Fibroblast of gingiva (primary cell): ENCODE data around the gene PLAC9.

Source experiments
- DNase-seq: peaks from one replicate; pipeline ENCODE4 v3.0.0-alpha.2; 2011; ENCODE audit warnings: low read depth

The PLAC9 gene

DNA sequence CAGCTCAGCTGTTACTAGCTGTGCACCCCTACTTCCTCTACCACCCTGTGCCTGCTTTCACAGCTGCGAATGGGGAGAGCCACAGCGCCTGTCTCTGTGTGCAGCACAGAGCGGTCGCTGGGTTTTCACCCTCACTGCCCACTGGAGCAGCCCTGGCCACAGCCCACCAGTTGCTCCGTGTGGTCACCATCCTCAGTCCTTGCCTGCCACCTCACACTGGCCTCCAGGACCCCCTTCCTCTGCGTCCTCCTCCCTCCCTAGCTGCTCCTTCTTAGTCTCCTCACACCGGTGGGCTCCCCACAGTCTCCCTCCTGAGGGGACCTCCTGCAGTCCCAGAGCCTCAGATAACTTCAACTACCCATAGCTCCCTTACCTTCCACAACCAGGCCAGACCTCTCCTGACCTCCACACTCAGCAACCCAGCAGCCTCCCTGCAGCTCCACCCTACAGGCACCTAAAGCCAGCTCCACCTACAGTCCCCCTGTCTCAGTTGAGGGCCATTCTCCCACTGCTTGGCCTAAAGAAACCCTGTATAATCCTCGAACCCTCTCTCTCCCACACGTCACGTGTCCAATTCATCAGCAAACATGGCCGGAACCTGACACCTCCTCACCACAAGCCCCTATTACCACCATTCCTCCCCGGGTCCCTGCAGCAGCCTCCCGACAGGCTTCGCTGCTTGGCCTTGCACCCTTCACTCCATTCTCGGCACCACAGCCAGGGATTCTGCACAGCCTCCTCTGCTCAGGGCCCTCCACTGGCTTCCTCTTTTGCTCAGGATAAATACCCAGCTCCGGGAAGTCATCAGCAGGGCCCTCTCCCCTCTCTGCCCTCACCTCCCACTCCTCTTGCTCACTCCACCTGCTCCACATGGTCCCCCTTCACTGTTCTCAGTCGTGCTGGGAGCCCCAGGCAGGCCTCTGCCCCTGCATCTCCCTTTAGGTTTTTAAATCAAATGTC, 28.1 kb downstream of the PLAC9 start:
- no peak for DNase-seq

DNA sequence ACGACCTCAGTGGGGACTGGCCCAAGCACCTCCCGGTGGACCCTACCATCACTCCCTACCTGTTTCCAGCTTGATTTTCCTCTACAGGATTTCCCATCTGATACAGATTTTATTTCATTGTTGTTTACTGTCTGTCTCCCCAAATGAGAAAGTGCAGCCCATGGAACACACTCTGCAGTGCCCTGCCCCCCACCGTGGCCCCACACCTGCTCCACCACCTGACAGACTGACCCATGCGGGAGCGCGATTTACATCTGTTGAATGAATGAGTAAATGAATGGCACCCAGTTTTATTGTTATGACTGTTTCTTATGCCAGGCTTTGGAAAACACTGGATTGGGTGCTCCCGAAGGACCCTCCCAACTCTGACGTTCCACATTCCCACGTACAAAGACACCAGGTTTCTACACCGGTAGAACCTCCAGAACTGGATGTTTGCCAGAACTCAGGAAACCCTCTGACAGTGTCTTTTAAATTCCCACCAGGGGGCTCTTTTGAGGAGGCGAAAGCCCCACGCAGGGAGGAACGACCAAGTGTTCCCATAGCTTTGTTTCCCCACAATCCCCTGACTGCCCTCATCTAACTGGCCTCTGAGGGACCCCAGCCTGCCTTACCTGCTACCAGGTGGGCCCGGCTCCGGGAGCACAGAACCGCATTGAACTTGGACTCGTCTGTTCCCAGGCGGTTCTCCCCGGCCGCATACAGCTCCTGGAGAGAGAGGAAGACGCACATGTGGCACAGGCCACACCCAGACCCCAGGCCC, 29.0 kb downstream of the PLAC9 start:
- no peak for DNase-seq

DNA sequence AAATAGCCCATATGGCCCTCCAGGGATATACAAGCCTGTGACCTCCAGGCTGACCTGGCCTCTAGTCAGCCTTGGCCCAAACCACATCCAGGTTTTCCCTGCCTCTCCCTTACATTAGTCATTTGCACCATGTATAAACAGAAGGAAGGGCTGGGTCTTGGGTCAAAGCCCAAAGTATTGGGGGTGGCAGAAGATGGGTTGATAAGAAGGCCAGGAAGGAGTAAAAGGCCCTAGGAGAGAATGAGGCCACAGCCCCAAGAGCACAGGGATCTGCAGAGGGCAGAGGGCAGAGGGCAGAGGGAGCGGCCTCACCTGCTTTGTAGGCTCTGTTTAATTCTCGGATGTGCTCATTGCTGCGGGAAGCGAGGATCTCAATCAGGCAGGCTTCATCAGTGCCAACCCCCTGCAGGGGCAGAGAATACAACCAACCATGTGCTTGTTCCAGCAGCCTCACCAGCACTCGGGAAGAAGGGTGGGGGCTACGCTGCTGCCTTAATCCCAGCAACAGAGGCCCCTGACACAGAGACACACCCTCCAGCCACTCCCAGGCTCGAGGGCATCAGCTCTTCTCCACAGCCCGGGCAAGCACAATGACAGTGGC, 31.3 kb downstream of the PLAC9 start:
- peak; percentile 89 for DNase-seq

DNA sequence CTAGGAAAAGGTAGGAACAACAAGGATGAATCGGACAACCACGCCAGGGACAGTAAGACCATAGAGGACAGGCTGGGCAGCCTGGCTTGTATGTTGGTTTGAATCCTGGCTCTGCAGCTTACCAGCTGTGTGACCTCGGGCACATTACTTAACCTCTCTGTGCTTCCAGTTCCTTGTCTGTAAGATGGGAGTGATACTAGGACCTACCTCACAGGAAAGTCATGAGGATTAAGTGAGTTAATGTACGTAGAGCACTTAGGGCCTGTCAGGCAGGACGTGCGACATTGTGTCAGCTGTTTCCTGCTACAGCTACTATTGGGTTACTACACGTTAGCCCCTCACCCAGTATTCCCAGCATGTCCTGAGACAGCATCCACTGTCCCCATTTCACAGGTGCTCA, 32.1 kb downstream of the PLAC9 start:
- no peak for DNase-seq

DNA sequence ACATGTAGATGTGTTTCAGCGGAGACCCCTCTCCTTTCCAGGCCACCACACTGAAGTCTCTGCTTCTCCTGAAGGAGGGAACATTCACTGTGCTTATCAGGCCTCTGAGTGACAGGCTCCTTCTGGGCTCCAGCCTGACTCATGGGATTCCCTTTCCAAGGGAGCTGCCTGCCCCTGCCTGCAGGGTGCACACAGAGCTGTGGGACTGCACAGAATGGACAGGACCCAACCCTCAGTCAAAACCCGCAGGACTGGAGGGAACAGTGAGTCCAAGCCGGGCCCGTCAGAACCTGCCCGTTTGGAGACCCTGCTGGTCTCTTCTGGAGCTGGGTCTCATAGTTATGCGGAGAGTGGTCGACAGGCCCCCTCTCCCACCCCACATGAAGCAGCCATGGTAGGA, 32.6 kb downstream of the PLAC9 start:
- no peak for DNase-seq

DNA sequence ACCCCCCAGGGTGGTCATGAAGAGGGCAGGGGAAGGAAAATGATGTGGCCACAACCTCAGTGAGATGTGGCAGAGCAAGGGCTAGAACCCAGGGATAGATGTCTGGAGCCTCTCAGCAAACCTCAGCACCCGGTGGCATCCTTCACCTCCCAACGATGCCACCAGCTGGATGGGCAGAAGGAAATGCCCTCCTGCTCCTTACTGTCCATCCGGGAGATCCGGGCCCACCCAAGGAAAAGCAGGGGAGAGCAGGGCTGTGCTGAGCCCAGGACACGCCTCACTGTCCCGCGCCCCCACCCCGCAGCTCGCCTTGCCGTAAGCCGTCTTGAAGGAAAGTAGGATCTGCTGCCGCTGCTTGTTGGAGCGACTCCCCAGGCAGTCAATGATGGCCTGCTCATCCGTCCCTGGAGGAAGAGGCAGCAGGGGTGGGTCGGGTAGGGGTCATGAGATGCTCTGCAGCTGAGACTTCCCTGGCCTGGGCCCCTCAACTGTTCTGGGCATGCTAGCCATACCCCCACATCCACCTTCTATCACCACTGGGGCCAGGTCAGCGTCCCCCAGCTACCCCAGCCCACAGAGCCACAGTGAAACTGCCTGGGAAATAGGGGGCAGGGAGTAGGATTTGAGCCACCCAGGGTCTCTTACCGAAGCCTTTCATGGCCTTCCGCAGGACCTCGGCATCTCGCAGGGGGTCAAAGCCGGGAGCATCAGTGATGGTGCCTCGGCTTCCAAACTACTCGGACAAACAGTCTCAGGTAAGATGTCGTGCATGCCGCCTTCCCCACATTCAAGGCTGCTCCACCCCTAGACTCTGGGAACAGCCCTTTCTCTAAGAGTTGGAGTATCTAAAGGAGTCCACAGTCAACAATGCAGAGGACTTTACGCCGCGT, 34.3 kb downstream of the PLAC9 start:
- DNase-seq = no peak

DNA sequence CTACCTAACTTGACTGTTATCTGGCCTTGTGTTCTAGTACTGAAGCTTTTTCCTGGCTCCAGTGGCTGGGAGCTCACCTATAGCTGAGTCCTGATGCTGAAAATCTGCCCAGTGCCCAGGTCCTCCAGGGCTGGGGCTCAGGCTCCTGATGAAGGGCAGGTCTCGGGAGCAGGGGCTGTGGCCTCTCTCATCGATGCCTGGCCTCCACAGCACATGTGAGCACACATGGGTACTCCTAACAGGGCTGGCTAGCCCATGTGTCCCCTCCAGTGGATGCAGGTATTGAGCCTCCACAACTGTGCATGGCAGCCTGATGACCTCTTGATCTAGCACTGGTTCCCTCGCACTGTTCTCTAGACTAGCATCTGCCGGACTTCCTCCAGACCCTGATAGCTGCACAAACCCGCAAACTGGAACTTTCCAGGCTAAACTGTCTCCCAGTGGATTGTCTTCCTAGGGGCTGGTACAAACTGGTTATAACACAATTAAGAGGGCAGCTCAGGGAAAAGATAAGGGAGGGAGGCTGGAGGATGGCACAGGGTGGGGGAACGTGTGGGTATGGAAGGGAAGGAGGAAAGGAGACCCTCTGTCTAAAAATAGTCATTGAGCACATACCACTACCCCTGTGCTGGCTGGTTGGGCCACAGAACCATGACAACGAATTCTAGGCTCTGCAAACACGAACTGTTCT, 35.1 kb downstream of the PLAC9 start:
- no peak for DNase-seq

DNA sequence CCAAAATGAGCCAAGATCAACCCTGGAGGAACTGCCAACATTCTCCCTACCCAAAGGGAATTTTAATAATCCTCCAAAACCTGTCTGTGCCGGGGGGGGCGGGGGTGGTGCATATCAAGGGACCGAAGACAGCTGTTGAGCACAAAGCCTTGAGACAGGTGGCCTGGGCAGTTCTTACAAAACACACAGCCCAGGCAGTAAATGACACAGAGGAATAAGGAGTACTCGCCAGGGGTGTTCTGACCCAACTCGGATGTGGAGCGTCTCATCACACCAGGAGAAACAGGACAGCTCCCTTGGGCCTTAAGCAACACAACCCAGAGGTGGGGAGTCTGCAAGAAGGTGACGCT, 35.6 kb downstream of the PLAC9 start:
- DNase-seq = peak; percentile 13

DNA sequence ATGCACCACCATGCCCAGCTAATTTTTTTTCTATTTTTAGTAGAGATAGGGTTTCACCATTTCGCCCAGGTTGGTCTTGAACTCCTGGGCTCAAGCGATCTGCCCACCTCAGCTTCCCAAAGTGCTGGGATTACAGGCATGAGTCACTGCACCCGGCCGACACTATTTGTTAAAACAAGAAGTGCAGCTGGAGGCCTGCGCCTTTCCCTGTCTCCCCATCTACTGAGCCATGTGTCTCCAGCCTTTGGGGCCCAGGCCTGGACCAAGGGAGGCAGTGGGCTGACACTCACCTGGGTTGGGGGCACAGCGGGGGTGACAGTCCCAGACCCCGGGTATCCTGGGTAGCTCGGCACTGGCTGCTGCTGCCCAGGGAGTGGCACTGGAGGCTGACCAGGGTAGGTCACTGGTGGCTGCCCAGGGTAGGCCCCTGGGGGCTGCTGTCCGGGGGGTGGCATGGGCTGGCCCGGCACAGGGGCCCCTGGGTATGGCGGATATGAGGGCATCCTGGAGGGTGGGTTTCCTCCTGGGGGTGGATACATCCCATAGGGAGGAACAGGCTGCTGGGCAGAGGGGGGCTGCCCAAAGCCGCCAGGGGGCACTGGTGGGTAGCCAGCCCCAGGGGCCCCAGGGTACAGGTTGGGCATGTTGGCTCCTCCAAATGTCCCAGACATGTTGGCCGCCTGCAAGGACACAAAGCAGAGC, 36.3 kb downstream of the PLAC9 start:
- DNase-seq = no peak

DNA sequence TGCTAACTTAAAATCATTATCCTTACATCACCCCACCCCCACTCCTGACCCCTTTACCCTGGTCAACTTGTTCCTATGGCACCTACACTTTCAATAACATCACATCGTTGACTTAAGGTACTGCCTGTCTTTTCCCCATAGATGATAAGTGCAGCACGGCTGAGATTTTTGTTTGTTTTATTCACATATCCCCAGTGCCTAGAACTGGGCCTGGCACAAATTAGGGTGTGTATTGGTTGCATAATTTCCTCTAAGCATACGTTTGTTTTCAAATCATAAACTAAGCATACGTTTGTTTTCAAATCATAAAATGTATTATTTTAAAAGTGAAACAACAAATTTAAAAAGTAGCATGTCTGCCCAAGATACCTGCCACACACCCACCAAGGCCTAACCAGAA, 37.5 kb downstream of the PLAC9 start:
- no peak for DNase-seq

DNA sequence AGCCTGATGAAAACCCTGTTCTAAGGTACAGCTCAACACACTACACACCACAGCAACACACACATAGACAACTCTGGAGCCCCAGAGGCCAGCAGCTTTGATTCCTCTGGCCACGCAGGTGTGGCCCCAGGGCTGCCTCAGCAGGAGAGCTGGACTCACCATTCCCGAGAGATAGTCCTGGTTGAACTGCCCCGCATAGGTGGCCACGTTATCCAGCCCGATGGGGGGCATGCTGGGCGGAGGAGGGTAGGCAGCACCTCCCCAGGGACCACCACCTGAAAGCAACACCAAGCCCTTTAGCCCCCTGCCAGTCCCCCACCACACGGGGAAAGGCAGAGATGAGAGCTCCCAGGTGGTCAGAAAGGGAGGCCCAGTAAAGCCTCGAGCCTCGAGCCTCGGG, 38.1 kb downstream of the PLAC9 start:
- no peak for DNase-seq

DNA sequence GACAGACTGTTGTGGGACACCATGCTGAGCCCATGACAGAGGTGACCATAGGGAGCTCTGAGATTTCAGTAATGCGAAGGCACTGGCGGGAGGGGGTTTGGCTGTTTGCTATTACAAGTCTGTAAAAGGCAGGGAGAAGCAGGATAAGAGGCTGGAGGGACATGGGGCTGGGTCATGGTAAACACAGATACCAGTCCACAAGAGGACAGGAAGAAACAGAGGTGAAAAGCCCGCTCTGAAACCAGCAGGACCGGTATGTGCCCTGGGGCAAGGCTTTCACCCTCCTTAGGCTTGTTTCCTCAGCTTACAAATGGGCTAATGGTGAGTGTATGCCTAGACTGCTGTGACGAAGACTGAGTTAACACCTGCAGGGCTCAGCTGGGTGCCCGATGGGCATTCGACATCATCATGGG, 38.7 kb downstream of the PLAC9 start:
- no peak for DNase-seq

DNA sequence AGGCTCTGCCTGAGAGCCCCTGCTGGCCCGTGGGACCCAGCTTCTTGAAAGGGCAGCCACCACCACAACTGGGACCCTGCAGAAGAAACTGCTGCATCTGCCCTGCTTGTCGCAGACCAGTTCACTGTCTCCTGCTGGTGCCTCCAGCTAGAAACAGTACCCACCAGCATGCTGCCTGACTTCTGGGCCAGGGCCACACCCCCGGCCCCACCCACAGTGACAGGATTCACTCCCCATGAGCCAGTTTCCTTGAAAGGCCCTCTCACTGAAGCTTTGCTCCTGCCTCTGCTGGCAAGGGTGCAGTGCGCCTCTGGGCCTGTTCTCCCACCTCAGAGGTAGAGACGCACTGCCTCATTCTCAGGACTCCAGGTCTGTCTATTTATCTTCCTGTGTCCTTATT, 40.4 kb downstream of the PLAC9 start:
- DNase-seq = no peak

DNA sequence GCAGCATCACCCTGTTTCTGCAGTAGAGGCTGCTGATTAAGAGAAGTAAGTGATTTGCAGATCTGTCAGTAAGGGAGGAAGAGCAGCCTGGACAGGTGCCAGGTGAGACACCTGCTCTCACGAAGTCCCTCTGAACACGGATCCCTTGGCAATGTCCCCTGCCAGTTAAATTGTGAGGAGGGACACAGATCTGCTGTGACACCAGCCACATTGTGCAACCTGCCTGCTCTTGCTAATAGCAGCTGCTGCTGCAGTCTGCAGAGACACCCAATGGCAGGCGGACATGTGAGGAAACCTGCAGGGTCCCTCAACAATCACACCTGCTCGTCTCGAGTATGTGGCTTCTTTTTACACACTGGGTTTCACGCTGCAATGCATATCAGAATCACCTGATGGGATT, 40.9 kb downstream of the PLAC9 start:
- no peak for DNase-seq

DNA sequence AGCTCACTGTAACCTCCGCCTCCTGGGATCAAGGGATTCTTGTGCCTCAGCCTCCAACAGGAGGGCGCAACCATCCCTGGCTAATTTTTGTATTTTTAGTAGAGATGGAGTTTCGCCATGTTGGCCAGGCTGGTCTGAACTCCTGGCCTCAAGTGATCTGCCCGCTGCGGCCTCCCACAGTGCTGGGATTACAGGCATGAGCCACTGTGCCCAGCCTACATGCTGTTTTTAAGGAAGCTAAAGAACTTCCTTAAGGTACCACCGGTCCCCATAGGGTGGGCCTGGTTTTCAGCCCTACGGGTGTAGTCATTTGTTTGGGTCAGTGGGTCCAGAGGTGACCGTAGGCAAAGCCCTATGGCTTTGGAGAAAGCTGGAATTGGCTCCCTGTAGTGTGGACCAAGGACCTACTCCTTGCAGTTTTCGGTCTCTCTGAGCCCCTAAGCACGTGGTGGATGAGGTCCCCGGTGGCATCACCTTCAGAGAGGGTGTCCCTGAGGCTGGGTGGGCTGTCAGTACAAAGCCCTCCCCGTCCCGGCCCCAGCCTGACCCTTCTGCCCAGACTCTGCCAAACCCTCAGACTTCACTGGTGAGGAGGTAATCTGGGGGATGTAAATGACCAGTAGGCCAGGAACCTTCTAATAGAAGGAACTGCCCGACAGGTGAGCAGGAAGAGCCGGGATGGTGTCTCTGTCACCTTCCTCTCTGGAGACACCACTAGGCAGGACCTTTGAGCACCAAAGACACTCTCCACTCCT, 42.3 kb downstream of the PLAC9 start:
- DNase-seq = no peak

DNA sequence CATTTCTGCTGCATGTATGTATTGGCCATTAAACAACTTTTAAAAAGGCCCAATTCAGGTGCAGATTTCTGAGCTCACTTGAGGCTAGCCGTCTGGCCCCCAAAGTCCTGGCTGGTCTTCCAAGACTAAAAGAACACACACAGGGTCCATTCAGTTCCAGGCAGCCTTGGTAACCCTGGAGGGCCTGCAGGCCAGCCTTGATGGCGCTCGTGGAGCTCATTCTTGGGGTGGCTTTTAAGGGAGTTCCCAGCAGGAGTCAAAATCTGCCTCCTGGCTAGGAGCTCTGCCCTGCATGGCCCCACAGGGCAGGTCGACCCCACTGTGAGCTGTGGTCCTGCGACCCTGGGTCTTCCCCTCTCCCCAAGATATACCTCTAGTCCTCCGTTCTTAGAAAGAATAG, 44.0 kb downstream of the PLAC9 start:
- no peak for DNase-seq

DNA sequence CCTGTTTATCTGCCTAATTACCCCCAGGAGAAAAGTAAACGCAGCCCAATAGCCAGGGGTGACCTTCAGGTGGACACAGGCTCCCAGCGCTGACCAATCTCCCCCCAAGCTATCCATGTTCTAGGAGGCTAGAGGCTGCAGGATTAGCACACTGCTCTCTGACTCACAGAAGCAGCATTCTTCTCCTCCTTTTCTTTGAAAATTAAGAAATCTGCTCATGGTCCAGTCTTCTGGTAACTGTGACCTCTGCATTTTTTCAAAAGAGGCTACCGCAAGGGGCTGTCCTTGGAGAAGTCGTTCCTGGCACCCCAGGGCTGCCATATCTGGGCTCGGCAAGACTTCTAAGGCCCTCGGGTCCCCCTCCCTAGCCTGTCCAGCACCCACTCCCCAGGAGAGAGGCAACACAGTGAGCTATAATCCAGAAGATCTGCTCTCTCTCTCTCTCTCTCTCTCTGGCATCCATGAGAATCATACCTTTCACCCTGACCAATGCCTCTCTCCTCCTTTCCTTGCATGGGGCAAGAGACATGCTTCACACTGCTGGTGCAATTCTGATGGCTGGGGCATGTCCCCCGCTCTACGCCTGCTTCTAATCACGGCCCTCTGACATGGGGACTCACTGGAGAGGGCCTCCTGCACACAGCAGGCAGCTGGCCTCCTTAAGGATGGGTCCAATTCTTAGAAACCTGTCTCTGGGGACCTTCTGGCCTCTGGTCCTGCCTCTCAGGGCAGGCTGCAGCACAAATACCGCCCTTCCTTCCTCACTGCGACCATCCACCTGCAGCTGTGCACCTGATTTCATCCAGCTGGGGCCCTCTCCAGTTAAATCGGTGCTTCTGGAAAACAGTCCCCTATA, 45.5 kb downstream of the PLAC9 start:
- DNase-seq = peak; percentile 66

DNA sequence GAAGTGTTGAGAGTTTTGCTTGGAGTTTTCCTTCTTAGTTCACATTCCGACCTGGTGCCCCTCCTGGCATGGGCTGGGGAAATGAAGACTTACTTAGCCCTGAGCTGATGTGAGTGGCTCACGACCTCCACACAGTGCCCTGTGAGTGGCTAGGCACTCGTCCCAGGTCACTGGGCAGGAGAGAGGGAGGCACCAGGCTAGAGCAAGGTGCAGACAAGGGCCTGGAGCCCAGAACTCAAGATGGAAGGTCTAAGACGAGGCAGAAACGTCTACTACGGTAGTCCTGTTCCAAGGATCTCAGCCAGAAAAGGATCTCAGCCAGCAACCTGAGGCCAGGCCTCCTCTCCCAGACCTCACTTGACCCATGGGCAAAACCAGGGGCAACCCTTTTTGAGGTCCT, 50.5 kb downstream of the PLAC9 start:
- no peak for DNase-seq

DNA sequence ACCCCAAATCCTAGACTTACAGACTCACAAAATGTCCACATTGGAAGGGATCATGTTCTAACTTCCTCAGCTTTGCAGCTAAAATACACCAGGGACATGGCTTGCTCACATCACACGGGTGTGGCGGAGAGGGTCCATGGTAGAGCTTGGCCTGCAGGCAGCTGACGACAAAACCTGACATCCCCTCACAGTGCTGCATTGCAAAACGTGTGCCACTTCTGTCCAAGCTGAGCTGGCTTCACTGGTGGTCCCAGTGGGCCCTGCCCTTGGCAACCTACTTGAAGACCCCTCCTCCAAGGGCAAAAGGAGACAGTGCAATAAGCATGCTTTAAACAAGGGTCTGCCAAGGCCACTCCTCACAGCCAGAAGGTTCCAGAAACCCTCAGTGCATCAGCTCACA, 50.9 kb downstream of the PLAC9 start:
- no peak for DNase-seq
